ENCODE results near the gene AKT3. TPM values are rescaled to one million over a fixed set of nuclear protein-coding genes. Genes with fewer than 3 reads are reported as not detected.

The AKT3 gene
- total and polyA plus RNA-seq, 2 experiments from 2014 or later, result 4.5 to 18.5 TPM

DNA sequence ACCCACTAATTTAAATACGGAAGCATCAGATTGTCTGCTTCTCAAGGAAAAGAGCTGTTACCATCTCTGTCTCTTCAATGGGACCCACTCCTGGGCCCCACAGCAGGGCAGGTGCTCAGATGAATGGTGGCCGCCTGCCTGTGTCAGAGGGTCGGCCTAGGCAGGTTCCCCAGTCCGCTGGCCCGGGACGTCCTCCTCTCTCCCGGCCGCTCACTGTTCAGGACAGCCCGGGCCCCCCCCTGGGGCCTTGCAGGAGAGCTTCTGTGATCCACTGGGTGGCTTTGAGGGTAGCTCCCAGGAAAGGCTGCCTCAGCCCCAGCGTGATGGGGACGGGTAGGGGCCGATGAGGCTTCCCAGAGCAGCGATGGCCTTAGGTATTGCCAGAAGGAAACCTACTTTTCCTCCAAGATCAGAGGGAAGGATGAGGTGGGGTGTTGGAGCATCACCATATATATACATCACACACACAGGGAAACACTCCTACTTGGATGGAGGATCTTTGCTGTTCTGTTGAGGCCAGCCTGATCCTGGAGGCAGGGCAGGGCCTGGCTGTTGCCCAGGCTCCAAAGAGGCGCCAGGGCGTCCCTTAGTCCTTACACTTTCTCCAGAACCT lies 362.9 kb downstream of the AKT3 start (continued):
- TF ChIP-seq, protein P1, sequence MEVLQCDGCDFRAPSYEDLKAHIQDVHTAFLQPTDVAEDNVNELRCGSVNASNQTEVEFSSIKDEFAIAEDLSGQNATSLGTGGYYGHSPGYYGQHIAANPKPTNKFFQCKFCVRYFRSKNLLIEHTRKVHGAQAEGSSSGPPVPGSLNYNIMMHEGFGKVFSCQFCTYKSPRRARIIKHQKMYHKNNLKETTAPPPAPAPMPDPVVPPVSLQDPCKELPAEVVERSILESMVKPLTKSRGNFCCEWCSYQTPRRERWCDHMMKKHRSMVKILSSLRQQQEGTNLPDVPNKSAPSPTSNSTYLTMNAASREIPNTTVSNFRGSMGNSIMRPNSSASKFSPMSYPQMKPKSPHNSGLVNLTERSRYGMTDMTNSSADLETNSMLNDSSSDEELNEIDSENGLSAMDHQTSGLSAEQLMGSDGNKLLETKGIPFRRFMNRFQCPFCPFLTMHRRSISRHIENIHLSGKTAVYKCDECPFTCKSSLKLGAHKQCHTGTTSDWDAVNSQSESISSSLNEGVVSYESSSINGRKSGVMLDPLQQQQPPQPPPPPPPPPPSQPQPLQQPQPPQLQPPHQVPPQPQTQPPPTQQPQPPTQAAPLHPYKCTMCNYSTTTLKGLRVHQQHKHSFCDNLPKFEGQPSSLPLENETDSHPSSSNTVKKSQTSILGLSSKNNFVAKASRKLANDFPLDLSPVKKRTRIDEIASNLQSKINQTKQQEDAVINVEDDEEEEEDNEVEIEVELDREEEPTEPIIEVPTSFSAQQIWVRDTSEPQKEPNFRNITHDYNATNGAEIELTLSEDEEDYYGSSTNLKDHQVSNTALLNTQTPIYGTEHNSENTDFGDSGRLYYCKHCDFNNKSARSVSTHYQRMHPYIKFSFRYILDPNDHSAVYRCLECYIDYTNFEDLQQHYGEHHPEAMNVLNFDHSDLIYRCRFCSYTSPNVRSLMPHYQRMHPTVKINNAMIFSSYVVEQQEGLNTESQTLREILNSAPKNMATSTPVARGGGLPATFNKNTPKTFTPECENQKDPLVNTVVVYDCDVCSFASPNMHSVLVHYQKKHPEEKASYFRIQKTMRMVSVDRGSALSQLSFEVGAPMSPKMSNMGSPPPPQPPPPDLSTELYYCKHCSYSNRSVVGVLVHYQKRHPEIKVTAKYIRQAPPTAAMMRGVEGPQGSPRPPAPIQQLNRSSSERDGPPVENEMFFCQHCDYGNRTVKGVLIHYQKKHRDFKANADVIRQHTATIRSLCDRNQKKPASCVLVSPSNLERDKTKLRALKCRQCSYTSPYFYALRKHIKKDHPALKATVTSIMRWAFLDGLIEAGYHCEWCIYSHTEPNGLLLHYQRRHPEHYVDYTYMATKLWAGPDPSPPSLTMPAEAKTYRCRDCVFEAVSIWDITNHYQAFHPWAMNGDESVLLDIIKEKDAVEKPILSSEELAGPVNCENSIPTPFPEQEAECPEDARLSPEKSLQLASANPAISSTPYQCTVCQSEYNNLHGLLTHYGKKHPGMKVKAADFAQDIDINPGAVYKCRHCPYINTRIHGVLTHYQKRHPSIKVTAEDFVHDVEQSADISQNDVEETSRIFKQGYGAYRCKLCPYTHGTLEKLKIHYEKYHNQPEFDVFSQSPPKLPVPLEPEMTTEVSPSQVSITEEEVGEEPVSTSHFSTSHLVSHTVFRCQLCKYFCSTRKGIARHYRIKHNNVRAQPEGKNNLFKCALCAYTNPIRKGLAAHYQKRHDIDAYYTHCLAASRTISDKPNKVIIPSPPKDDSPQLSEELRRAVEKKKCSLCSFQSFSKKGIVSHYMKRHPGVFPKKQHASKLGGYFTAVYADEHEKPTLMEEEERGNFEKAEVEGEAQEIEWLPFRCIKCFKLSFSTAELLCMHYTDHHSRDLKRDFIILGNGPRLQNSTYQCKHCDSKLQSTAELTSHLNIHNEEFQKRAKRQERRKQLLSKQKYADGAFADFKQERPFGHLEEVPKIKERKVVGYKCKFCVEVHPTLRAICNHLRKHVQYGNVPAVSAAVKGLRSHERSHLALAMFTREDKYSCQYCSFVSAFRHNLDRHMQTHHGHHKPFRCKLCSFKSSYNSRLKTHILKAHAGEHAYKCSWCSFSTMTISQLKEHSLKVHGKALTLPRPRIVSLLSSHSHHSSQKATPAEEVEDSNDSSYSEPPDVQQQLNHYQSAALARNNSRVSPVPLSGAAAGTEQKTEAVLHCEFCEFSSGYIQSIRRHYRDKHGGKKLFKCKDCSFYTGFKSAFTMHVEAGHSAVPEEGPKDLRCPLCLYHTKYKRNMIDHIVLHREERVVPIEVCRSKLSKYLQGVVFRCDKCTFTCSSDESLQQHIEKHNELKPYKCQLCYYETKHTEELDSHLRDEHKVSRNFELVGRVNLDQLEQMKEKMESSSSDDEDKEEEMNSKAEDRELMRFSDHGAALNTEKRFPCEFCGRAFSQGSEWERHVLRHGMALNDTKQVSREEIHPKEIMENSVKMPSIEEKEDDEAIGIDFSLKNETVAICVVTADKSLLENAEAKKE (CRISPR knock-in tag; IDR thresholded peaks at IDR 0.05), result no peak
- TF ChIP-seq ZNF331 (CRISPR knock-in tag; IDR thresholded peaks at IDR 0.05; ENCODE audit: low read depth), result no peak
- TF ChIP-seq, protein P2, sequence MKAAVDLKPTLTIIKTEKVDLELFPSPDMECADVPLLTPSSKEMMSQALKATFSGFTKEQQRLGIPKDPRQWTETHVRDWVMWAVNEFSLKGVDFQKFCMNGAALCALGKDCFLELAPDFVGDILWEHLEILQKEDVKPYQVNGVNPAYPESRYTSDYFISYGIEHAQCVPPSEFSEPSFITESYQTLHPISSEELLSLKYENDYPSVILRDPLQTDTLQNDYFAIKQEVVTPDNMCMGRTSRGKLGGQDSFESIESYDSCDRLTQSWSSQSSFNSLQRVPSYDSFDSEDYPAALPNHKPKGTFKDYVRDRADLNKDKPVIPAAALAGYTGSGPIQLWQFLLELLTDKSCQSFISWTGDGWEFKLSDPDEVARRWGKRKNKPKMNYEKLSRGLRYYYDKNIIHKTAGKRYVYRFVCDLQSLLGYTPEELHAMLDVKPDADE (IDR thresholded peaks at IDR 0.05), result no peak
- no peak for TF ChIP-seq NANOG (IDR thresholded peaks at IDR 0.05; ENCODE audit: borderline replicate concordance)
- no peak for TF ChIP-seq EZH2 (IDR thresholded peaks at IDR 0.05; ENCODE audit: low read depth, unreplicated experiment)
- TF ChIP-seq CREB1 (CRISPR knock-in tag; IDR thresholded peaks at IDR 0.05; ENCODE audit: low read depth), result no peak
- no peak for TF ChIP-seq STAT1 (IDR thresholded peaks at IDR 0.05; ENCODE audit: unreplicated experiment)

DNA sequence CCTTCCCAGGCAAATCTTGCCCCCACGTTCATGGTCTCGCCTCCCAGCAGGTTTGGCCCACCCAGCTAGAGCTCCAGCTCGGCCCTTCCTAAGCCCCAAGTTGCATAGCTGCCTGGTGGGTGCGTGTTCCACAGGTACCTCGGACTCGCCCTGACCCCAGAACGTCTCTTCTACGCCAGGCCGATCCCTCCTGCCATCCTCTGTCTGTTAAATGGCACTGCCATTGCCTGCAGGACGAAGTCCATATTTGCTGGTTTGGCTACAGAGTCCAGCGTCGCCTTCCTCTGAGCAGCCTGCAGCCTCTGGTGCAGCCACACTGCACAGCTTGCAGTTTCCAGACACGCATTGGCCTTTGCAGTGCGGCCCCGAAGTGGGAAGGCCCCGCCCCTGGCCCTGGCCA lies 366.1 kb downstream of the AKT3 start:
- H3K36me3 ChIP-seq (ENCODE audit: insufficient read depth), result no peaks in the 10 kb centered on the region
- Mint-ChIP-seq H3K36me3 (ENCODE audit: low read depth) (peaks cover 4% of the 10 kb centered on the region; the same call in 1 of the 3 replicates), H3K9me3 (peaks cover 4% of the 10 kb centered on the region; the same call in 2 of the 3 replicates), H3K4me3 (peak overlapping the region; percentile 70), H3K4me1 (peaks cover 34% of the 10 kb centered on the region), H3K27ac (no peak overlapping the region), H3K27me3 (ENCODE audit: insufficient read depth, low read depth, poor library complexity) (peaks cover 11% of the 10 kb centered on the region)
- TF ChIP-seq ZNF114 (CRISPR knock-in tag; IDR thresholded peaks at IDR 0.05), result no peak
- ATAC-seq, result peak; percentile 2; the same call in 2 of the 3 replicates
- no peak for DNase-seq (ENCODE audit: low spot score)
- peak overlapping the region; percentile 82; the same call in 1 of the 2 replicates for H3K4me2 ChIP-seq
- H4K20me1 ChIP-seq (replicated peaks; ENCODE audit: insufficient read depth), result no peaks in the 10 kb centered on the region
- H3F3A ChIP-seq (replicated peaks; ENCODE audit: low read depth), result peaks cover 10% of the 10 kb centered on the region; the same call in 1 of the 2 replicates
- peaks cover 6% of the 10 kb centered on the region for H3K9me2 ChIP-seq (ENCODE audit: insufficient read depth)
- H3K27me3 ChIP-seq (ENCODE audit: insufficient read depth), result no peaks in the 10 kb centered on the region
- peaks cover 24% of the 10 kb centered on the region for H3K4me1 ChIP-seq (ENCODE audit: insufficient read depth)
- H3K79me2 ChIP-seq (replicated peaks; ENCODE audit: insufficient read depth), result no peaks in the 10 kb centered on the region
- H2AFZ ChIP-seq, result peak overlapping the region; percentile 52
- peak overlapping the region; percentile 61 for H3K4me3 ChIP-seq
- H3K27ac ChIP-seq (ENCODE audit: low read depth), result no peak overlapping the region

Data from GM23338 (cell line).